Measurements from ENCODE around the gene GAS1.

Gene GAS1

GRCh38 chr9:86947146-86948073, at the start of gene GAS1:
GAS1 (minus strand) TSS chr9:86947506; CDS start chr9:86946779, 727 bp downstream.
- peak; percentile 80 for DNase-seq (ENCODE audit: low spot score)

GRCh38 chr9:86994231-86994630, 46.9 kb upstream of the GAS1 start:
- no peak for DNase-seq (ENCODE audit: low spot score)

- DNase-seq (ENCODE audit: low spot score), result no peak
Observed at GRCh38 chr9:86993830-86994229, 46.5 kb upstream of the GAS1 start.

- DNase-seq (ENCODE audit: low spot score), result no peak
Observed at GRCh38 chr9:86991077-86991476, 43.8 kb upstream of the GAS1 start.

- no peak for DNase-seq (ENCODE audit: low spot score)
Observed at GRCh38 chr9:86990290-86990689, 43.0 kb upstream of the GAS1 start.

GRCh38 chr9:86987900-86988299, 40.6 kb upstream of the GAS1 start:
- DNase-seq (ENCODE audit: low spot score), result no peak

GRCh38 chr9:86985132-86985647, 37.9 kb upstream of the GAS1 start:
- no peak for DNase-seq (ENCODE audit: low spot score)

- DNase-seq (ENCODE audit: low spot score), result no peak
Observed at GRCh38 chr9:86983620-86984259, 36.4 kb upstream of the GAS1 start.

- no peak for DNase-seq (ENCODE audit: low spot score)
Observed at GRCh38 chr9:86983249-86983619, 35.9 kb upstream of the GAS1 start.

GRCh38 chr9:86980802-86981201, 33.5 kb upstream of the GAS1 start:
- DNase-seq (ENCODE audit: low spot score), result no peak

- no peak for DNase-seq (ENCODE audit: low spot score)
Observed at GRCh38 chr9:86979657-86980056, 32.4 kb upstream of the GAS1 start.

- DNase-seq (ENCODE audit: low spot score), result no peak
Observed at GRCh38 chr9:86978922-86979474, 31.7 kb upstream of the GAS1 start.

- no peak for DNase-seq (ENCODE audit: low spot score)
Observed at GRCh38 chr9:86978413-86978812, 31.1 kb upstream of the GAS1 start.

GRCh38 chr9:86977205-86977835, 30.0 kb upstream of the GAS1 start:
- DNase-seq (ENCODE audit: low spot score), result no peak

GRCh38 chr9:86975606-86976005, 28.3 kb upstream of the GAS1 start:
- DNase-seq (ENCODE audit: low spot score), result no peak

GRCh38 chr9:86975036-86975435, 27.7 kb upstream of the GAS1 start:
- DNase-seq (ENCODE audit: low spot score), result no peak

GRCh38 chr9:86974421-86974820, 27.1 kb upstream of the GAS1 start:
- no peak for DNase-seq (ENCODE audit: low spot score)

- no peak for DNase-seq (ENCODE audit: low spot score)
Observed at GRCh38 chr9:86971742-86972141, 24.4 kb upstream of the GAS1 start.

- DNase-seq (ENCODE audit: low spot score), result no peak
Observed at GRCh38 chr9:86968258-86968920, 21.1 kb upstream of the GAS1 start.

GRCh38 chr9:86966852-86967511, 19.7 kb upstream of the GAS1 start:
- no peak for DNase-seq (ENCODE audit: low spot score)

- no peak for DNase-seq (ENCODE audit: low spot score)
Observed at GRCh38 chr9:86965636-86966395, 18.5 kb upstream of the GAS1 start.

Data from D341Med (cell line).